Sigmoid colon (tissue), 4 donors: ENCODE results near the gene DUS3L.

ENCODE experiments used
- CTCF ChIP-seq, 4 experiments: fragments of 450-650 bp in 3 of 4; fragments of 200-600 bp in 1 of 4; IDR thresholded peaks; one replicate each; pipeline ENCODE4 v1.5.1; 2016 to 2019; ENCODE audit warnings: antibody characterized with exemption in 4 of 4, mild to moderate bottlenecking in 3 of 4, moderate library complexity in 2 of 4
- EP300 ChIP-seq, 4 donors: sonication (generic); formaldehyde crosslinking; IDR thresholded peaks; one replicate each; pipeline ENCODE4 v1.6.1; 2017; ENCODE audit warnings: antibody characterized with exemption in 4 of 4
- POLR2A ChIP-seq, 2 donors: fragments of 450-650 bp; IDR thresholded peaks; one replicate each; pipeline ENCODE4 v1.6.1; 2016; ENCODE audit warnings: antibody characterized with exemption in 2 of 2, mild to moderate bottlenecking in 2 of 2, moderate library complexity in 2 of 2
- POLR2AphosphoS5 ChIP-seq, 4 donors: sonication (generic); formaldehyde crosslinking; IDR thresholded peaks; one replicate each; pipeline ENCODE4 v1.6.1; 2017; ENCODE audit warnings: antibody characterized with exemption in 4 of 4

- TF ChIP-seq CTCF (IDR thresholded peaks at IDR 0.05) (no peak), EP300 (IDR thresholded peaks at IDR 0.05) (no peak), POLR2A (IDR thresholded peaks at IDR 0.05) (no peak), POLR2AphosphoS5 (IDR thresholded peaks at IDR 0.05) (no peak)
These were observed 1.6 kb downstream of the DUS3L start for GRCh38 chr19:5789351-5789761.
